ENCODE measurements around the gene HTR3B. TPM values are rescaled to one million over a fixed set of nuclear protein-coding genes. Genes with fewer than 3 reads are reported as not detected.
"Not testable (repeated sequence)": the region's sequence is repeated elsewhere in the genome, so short reads cannot be mapped to it uniquely, and the experiment has no call there.

Gene HTR3B
- total and polyA plus RNA-seq, 9 donors, result 0.13 to 0.19 (median 0.15) TPM; not detected in 5

DNA sequence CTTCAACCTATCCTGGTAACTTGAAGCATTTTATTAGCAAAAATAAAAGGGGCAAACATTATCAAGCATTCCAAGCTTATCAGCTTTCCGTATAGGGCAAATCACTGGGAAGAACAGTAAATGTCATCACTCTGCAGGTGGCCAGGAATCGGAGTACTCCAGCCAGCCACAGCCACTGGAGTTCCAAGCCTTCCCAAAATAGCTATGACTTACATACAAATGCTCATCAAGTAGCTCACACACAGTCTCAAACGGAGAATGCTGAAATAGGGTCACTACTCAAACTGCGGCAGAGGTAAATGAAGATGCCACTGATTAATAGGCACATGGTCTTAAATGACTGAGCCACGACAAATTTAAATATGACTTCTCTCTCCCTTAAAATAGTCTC lies 31.4 kb upstream of the HTR3B start:
- no peaks in the 10 kb centered on the region for H3K9me3 ChIP-seq (replicated peaks; ENCODE audit: control insufficient read depth, low read depth, low read length)
- peak overlapping the region; percentile 12 for H3K4me3 ChIP-seq (ENCODE audit: low read length)
- peaks cover 5% of the 10 kb centered on the region for H3K36me3 ChIP-seq (ENCODE audit: control insufficient read depth, insufficient read depth, low read length)
- WGBS (ENCODE audit: insufficient coverage), result 83% methylated on average over 1 of the region's 5 CpGs
- peak; percentile 63 for DNase-seq
- peaks cover 7% of the 10 kb centered on the region for H3K4me1 ChIP-seq (ENCODE audit: control insufficient read depth, insufficient read depth, low read length)
- H3K27ac ChIP-seq (ENCODE audit: low read length), result peak overlapping the region; percentile 67
- H3K27me3 ChIP-seq (ENCODE audit: control insufficient read depth, insufficient read depth, low read length), result no peaks in the 10 kb centered on the region

- WGBS (ENCODE audit: insufficient coverage), result 88% methylated on average over 6 of the region's 19 CpGs
- Histone ChIP-seq H3K27ac (ENCODE audit: low read length) (peak overlapping the region; percentile 43), H3K27me3 (ENCODE audit: control insufficient read depth, insufficient read depth, low read length) (no peaks in the 10 kb centered on the region), H3K4me1 (ENCODE audit: control insufficient read depth, insufficient read depth, low read length) (peaks cover 7% of the 10 kb centered on the region), H3K36me3 (ENCODE audit: control insufficient read depth, insufficient read depth, low read length) (peaks cover 2% of the 10 kb centered on the region), H3K9me3 (replicated peaks; ENCODE audit: control insufficient read depth, low read depth, low read length) (no peaks in the 10 kb centered on the region), H3K4me3 (ENCODE audit: low read length) (peak overlapping the region; percentile 83)
- DNase-seq, result no peak
Observed at GRCh38 chr11:113874096-113874495, 30.5 kb upstream of the HTR3B start.

DNA sequence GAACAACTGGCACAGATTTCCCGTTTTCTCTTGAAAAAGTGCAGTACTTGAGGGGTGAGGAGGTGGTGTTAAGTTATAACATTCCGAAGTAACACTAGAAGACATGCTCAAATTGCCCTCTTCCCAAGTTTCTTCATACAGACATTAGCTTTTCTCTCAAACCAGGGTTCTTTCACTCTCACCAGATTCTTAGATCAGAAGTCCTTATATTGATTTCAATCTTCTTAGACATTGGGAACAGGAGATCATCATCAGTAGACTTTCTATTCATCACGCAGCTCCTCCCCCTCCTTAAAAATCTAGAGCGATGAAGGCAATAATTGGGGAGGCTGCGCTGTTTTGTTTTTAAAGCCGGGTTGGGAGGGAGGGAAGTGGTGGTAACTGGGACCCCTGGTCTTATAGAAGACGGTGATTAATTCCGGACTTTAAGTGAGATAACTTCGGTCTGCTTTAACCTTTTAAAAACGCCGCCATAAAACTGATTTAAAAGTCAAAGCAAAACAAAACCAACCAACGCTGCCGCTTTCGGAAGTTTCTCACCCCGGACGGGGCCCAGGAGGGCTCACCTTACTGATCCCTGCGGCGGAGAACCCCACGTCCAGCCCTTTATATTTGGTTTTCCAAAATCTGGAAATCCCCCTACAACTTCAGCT lies 29.9 kb upstream of the HTR3B start:
- Histone ChIP-seq H3K4me1 (ENCODE audit: control insufficient read depth, insufficient read depth, low read length) (peaks cover 7% of the 10 kb centered on the region), H3K9me3 (replicated peaks; ENCODE audit: control insufficient read depth, low read depth, low read length) (no peaks in the 10 kb centered on the region)
- 0% methylated on average over 10 of the region's 19 CpGs for WGBS (ENCODE audit: insufficient coverage)

DNA sequence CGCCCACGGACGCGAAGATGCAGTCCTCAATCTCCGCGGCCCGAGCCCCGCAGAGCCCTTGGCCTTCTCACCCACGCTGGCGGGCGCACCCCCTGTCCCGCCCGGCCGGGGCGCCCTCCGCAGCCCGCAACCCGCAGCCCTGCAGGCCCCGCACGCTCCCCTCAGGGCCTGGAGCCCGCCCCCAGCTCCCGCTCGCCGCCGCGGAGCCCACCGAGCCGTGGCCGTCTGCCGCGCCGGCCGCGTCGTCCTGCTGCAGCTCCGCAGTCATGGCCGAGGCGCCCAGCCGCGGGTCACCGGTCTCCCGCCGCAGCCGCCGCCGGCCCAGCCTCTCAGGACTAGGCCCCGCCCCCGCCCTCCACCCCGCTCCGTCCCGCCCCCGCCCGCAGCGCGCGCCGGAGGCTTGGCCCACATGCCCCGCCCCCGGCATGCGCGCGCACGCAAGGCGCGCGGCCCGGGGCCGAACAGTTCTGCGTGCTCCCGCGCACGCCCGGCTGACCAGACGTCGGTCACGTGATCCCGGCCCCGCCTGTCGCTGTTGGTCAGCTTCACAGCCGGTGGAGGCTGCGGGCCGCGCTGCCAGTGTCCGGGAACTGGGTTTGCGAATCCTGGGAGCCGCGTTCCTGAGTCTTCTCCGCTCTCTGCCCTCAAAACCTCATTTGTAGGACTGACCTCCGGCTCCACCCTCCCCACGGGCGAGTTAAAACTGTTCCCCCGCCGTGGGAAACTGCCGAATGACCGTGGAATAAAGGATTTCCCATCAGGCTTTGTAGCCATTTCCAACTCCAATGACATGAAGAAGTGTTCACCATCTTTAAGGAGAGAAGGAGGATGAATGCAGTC lies 29.1 kb upstream of the HTR3B start, which contains the start of gene USP28:
TSS of gene USP28 (minus strand) at position 339 of the 840 bp plus-strand sequence. CDS start at position 268, 71 bp downstream.
- Histone ChIP-seq H3K27me3 (ENCODE audit: control insufficient read depth, insufficient read depth, low read length) (no peaks in the 10 kb centered on the region), H3K4me1 (ENCODE audit: control insufficient read depth, insufficient read depth, low read length) (peaks cover 7% of the 10 kb centered on the region)

More for the DNA sequence above, 29.9 kb upstream of the HTR3B start:
- Histone ChIP-seq H3K27ac (ENCODE audit: low read length) (peak overlapping the region; percentile 85), H3K36me3 (ENCODE audit: control insufficient read depth, insufficient read depth, low read length) (no peaks in the 10 kb centered on the region), H3K27me3 (ENCODE audit: control insufficient read depth, insufficient read depth, low read length) (no peaks in the 10 kb centered on the region), H3K4me3 (ENCODE audit: low read length) (peak overlapping the region; percentile 83)
- DNase-seq, result no peak

DNA sequence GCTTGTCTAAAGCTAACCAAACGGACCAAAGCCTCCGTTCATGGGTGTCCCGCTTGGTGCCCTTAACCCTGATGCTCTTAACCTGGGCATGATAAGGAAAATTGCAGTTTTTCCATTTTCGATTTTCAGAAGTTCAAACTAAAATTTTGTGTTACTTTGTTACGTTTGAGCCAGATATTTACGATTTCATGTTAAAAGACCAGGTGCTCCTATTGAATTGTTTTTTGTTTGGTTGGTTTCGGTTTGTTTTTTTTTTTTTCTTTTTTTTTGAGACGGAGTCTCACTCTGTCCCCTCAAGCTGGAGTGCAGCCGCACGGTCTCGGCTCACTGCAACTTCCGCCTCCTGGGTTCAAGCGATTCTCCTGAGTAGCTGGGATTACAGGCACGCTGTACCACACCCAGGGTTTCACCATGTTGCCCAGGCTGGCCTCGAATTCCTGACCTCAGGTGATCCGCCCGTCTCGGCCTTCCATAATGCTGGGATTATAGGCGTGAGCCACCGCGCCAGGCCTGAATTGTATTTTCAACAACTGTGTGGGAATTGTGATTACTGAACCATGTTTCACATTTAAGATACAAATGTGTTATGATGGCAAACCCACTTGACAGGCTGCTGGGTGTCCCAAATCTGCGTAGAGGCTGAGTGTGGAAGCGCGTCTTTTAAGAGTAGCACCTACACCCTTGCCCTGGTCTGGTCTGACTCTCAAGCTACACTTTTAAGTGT lies 28.4 kb upstream of the HTR3B start:
- Histone ChIP-seq H3K9me3 (replicated peaks; ENCODE audit: control insufficient read depth, low read depth, low read length) (no peaks in the 10 kb centered on the region), H3K4me1 (ENCODE audit: control insufficient read depth, insufficient read depth, low read length) (peaks cover 9% of the 10 kb centered on the region), H3K4me3 (ENCODE audit: low read length) (peak overlapping the region; percentile 68), H3K27me3 (ENCODE audit: control insufficient read depth, insufficient read depth, low read length) (no peaks in the 10 kb centered on the region), H3K27ac (ENCODE audit: low read length) (peak overlapping the region; percentile 98), H3K36me3 (ENCODE audit: control insufficient read depth, insufficient read depth, low read length) (no peaks in the 10 kb centered on the region)
- WGBS (ENCODE audit: insufficient coverage), result 67% methylated on average over 15 of the region's 24 CpGs
- DNase-seq, result no peak

More for the DNA sequence above, 29.1 kb upstream of the HTR3B start, which contains the start of gene USP28:
- Histone ChIP-seq H3K4me3 (ENCODE audit: low read length) (peak within 1 kb of the TSS; percentile 83), H3K36me3 (ENCODE audit: control insufficient read depth, insufficient read depth, low read length) (no peaks in the 10 kb centered on the region), H3K9me3 (replicated peaks; ENCODE audit: control insufficient read depth, low read depth, low read length) (no peaks in the 10 kb centered on the region), H3K27ac (ENCODE audit: low read length) (peak within 1 kb of the TSS; percentile 98)
- under 1% methylated on average over 85 of the region's 95 CpGs for WGBS (ENCODE audit: insufficient coverage)
- DNase-seq, result peak; percentile 99

DNA sequence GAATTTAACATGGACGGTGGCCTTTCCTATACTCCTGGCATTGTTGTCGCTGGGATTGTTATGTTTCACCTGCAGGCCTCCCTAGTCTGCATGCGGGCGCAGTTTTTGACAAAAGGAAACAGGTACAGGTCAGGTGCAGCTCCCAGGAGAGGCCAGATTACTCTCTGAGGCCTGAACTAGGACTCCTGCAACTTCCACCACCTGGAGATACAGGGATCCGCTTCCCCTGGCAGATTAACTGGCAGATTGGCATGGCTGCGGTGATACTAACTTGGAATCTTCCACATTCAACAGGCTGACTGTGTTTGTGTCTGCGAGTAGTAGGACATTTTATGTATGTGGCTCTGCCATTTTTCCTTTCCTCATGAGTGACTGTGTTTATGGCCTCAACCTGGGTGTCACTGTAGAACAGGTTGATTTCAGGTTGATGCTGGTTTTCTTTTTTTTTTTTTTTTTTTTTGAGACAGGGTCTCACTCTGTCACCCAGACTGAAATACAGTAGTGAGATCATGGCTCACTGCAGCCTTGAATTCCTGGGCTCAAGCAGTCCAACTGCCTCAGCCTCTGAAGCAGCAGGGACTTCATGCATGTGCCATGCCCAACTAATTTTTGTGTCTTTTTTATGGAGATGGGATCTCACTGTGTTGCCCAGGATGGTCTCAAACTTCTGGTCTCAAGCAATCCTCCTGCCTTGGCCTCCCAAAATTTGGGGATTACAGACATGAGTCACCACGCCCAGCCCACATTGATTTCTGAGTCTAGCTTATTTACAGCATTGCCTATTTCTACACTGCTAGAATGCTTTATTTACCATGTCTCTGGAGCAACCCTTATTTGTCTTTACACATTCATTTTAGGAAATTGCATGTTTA lies 27.6 kb upstream of the HTR3B start:
- Histone ChIP-seq H3K9me3 (replicated peaks; ENCODE audit: control insufficient read depth, low read depth, low read length) (no peaks in the 10 kb centered on the region), H3K4me3 (ENCODE audit: low read length) (no peak overlapping the region), H3K27me3 (ENCODE audit: control insufficient read depth, insufficient read depth, low read length) (no peaks in the 10 kb centered on the region), H3K27ac (ENCODE audit: low read length) (no peak overlapping the region), H3K36me3 (ENCODE audit: control insufficient read depth, insufficient read depth, low read length) (no peaks in the 10 kb centered on the region), H3K4me1 (ENCODE audit: control insufficient read depth, insufficient read depth, low read length) (peaks cover 5% of the 10 kb centered on the region)
- 95% methylated on average over 3 of the region's 8 CpGs for WGBS (ENCODE audit: insufficient coverage)
- no peak for DNase-seq

GRCh38 chr11:113877670-113878055 lies 26.9 kb upstream of the HTR3B start:
- DNase-seq, result no peak
- Histone ChIP-seq H3K4me3 (ENCODE audit: low read length) (no peak overlapping the region), H3K36me3 (ENCODE audit: control insufficient read depth, insufficient read depth, low read length) (no peaks in the 10 kb centered on the region), H3K27me3 (ENCODE audit: control insufficient read depth, insufficient read depth, low read length) (no peaks in the 10 kb centered on the region), H3K9me3 (replicated peaks; ENCODE audit: control insufficient read depth, low read depth, low read length) (no peaks in the 10 kb centered on the region), H3K27ac (ENCODE audit: low read length) (no peak overlapping the region), H3K4me1 (ENCODE audit: control insufficient read depth, insufficient read depth, low read length) (peaks cover 5% of the 10 kb centered on the region)
- no CpG with 5 or more reads among the region's 5 CpGs for WGBS (ENCODE audit: insufficient coverage)

DNA sequence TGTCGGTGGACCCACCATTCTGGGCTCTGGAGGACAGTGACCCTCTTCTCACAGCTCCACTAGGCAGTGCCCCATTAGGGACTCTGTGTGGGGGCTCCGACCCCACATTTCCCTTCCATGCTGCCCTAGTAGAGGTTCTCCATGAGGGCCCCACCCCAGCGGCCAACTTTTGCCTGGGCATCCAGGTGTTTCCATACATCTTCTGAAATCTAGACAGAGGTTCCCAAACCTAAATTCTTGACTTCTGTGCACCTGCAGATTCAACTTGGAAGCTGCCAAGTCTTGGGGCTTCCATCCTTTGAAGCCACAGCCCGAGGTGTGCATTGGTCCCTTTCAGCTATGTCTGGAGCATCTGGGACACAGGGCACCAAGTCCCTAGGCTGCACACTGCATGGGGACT lies 25.1 kb upstream of the HTR3B start:
- not testable (repeated sequence) for H3K9me3 ChIP-seq (replicated peaks; ENCODE audit: control insufficient read depth, low read depth, low read length); H3K27me3 ChIP-seq (ENCODE audit: control insufficient read depth, insufficient read depth, low read length); H3K36me3 ChIP-seq (ENCODE audit: control insufficient read depth, insufficient read depth, low read length); DNase-seq; H3K4me1 ChIP-seq (ENCODE audit: control insufficient read depth, insufficient read depth, low read length); H3K27ac ChIP-seq (ENCODE audit: low read length); H3K4me3 ChIP-seq (ENCODE audit: low read length)
- 92% methylated on average over 3 of the region's 4 CpGs for WGBS (ENCODE audit: insufficient coverage)

GRCh38 chr11:113880971-113881370 lies 23.6 kb upstream of the HTR3B start:
- peak overlapping the region; percentile 77 for H3K27ac ChIP-seq (ENCODE audit: low read length)
- no peaks in the 10 kb centered on the region for H3K9me3 ChIP-seq (replicated peaks; ENCODE audit: control insufficient read depth, low read depth, low read length)
- no peaks in the 10 kb centered on the region for H3K27me3 ChIP-seq (ENCODE audit: control insufficient read depth, insufficient read depth, low read length)
- H3K4me1 ChIP-seq (ENCODE audit: control insufficient read depth, insufficient read depth, low read length), result peaks cover 3% of the 10 kb centered on the region
- whole genome bisulfite sequencing (ENCODE audit: insufficient coverage), result 44% methylated on average over 1 of the region's 4 CpGs
- no peak overlapping the region for H3K4me3 ChIP-seq (ENCODE audit: low read length)
- peak; percentile 33 for DNase-seq
- no peaks in the 10 kb centered on the region for H3K36me3 ChIP-seq (ENCODE audit: control insufficient read depth, insufficient read depth, low read length)
